Mesothelial cell of epicardium (in vitro differentiated cells): ENCODE results near the gene GSG1L2. TPM values are rescaled to one million over a fixed set of nuclear protein-coding genes. Genes with fewer than 3 reads are reported as not detected.
A peak's percentile ranks its signal among the peaks of the same experiment; 100 is the strongest.

Experiments used
- DNase-seq, 2 experiments: peaks; one replicate each; pipeline ENCODE4 v3.0.0; 2021; ENCODE audit warnings: low spot score in 2 of 2; ENCODE audit not compliant: unreplicated experiment in 2 of 2
- H3K27ac Mint-ChIP-seq: 2 replicates; pipeline ENCODE4 v1.8.0; 2021; ENCODE audit warnings: mixed read lengths
- H3K27me3 Mint-ChIP-seq: 2 replicates; pipeline ENCODE4 v1.8.0; 2021; ENCODE audit warnings: low read depth, mixed read lengths
- H3K36me3 Mint-ChIP-seq: 2 replicates; pipeline ENCODE4 v1.8.0; 2021; ENCODE audit warnings: mixed read lengths
- H3K4me1 Mint-ChIP-seq: 2 replicates; pipeline ENCODE4 v1.8.0; 2021; ENCODE audit warnings: mixed read lengths
- H3K4me3 Mint-ChIP-seq: 2 replicates; pipeline ENCODE4 v1.8.0; 2021; ENCODE audit warnings: mild to moderate bottlenecking, moderate library complexity, mixed read lengths
- H3K9me3 Mint-ChIP-seq: 2 replicates; pipeline ENCODE4 v1.8.0; 2021; ENCODE audit warnings: mixed read lengths
- total RNA-seq: library from RNA; stranded (reverse); gene quantifications from 3 replicates; pipeline ENCODE4 v1.2.1, GENCODE V29; 2021
- TF ChIP-seq, protein P1 (sequence below): fragments of 200-600 bp; sonication (generic); IDR thresholded peaks from one replicate; pipeline ENCODE4 v1.5.0; 2021; ENCODE audit warnings: antibody characterized with exemption; ENCODE audit not compliant: unreplicated experiment

GSG1L2 gene
- total RNA-seq, 1 donor from 2014 or later = not detected

DNA sequence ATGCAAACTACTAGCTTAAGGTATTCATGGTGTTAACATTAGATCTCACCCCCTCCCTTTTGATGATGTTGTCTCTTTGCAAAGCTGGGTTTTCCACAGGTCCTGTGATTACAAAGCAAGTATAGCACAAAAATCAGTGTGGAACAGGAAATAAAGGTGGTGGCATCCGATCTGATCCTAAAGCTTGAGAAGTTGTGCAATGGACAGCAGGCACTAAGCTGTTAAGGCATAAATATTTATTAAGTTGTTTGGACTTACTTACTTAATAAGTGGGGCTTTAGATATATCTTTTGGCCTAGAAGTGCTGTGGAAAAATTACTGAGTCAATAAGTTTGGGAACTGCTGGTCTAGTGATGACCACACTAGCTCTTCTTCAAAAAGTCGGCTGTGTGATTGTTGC, 8.8 kb upstream of the GSG1L2 start:
- no peaks in the 10 kb centered on the region for H3K9me3 Mint-ChIP-seq
- H3K4me1 Mint-ChIP-seq = peaks cover 25% of the 10 kb centered on the region

GRCh38 chr17:9829343-9829742, 7.5 kb upstream of the GSG1L2 start:
- no peak overlapping the region for H3K4me3 Mint-ChIP-seq
- H3K4me1 Mint-ChIP-seq = peaks cover 25% of the 10 kb centered on the region
- no peaks in the 10 kb centered on the region for H3K9me3 Mint-ChIP-seq
- TF ChIP-seq, protein P1, sequence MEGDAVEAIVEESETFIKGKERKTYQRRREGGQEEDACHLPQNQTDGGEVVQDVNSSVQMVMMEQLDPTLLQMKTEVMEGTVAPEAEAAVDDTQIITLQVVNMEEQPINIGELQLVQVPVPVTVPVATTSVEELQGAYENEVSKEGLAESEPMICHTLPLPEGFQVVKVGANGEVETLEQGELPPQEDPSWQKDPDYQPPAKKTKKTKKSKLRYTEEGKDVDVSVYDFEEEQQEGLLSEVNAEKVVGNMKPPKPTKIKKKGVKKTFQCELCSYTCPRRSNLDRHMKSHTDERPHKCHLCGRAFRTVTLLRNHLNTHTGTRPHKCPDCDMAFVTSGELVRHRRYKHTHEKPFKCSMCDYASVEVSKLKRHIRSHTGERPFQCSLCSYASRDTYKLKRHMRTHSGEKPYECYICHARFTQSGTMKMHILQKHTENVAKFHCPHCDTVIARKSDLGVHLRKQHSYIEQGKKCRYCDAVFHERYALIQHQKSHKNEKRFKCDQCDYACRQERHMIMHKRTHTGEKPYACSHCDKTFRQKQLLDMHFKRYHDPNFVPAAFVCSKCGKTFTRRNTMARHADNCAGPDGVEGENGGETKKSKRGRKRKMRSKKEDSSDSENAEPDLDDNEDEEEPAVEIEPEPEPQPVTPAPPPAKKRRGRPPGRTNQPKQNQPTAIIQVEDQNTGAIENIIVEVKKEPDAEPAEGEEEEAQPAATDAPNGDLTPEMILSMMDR = no peak
- no peaks in the 10 kb centered on the region for H3K27me3 Mint-ChIP-seq
- H3K36me3 Mint-ChIP-seq = no peaks in the 10 kb centered on the region
- H3K27ac Mint-ChIP-seq = no peak overlapping the region
- DNase-seq = no peak

More for the DNA sequence above, 8.8 kb upstream of the GSG1L2 start:
- no peak overlapping the region for H3K4me3 Mint-ChIP-seq
- no peaks in the 10 kb centered on the region for H3K36me3 Mint-ChIP-seq
- DNase-seq = no peak
- no peaks in the 10 kb centered on the region for H3K27me3 Mint-ChIP-seq
- TF ChIP-seq, protein P1 = no peak
- no peak overlapping the region for H3K27ac Mint-ChIP-seq

GRCh38 chr17:9828296-9829295, 6.7 kb upstream of the GSG1L2 start:
- DNase-seq = no peak
- H3K4me3 Mint-ChIP-seq = no peak overlapping the region

DNA sequence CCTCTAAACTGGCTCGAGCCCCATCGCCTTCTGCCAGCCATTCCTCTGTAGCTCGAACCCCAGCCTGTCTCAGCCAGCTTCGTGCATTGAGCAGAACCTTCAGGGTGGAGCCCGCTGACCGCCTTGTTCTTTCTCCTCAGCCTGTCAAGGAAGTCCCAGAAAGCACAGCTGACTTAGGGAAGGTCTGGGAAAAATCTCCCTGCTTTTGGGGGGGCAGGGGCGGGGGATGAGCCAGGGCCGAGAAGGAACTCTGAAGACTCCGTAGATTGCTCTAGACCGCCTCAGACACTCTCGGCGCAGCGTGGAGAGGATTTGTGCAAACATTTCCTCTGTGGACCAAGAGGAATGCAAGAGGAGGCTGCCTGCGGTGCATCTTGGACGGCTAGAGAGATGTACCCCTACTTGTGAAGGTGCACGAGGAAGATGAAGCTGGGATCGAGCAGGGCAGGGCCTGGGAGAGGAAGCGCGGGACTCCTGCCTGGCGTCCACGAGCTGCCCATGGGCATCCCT, 3.8 kb upstream of the GSG1L2 start, which contains the start of gene GLP2R:
Gene GLP2R, plus strand, starts transcription at position 284 of the 510 bp plus-strand sequence. Its CDS starts 140 bp downstream, at position 424.
- Mint-ChIP-seq H3K27ac (peak within 1 kb of the TSS; percentile 81), H3K9me3 (no peaks in the 10 kb centered on the region), H3K4me3 (peak within 1 kb of the TSS; percentile 45), H3K36me3 (no peaks in the 10 kb centered on the region), H3K27me3 (no peaks in the 10 kb centered on the region), H3K4me1 (peaks cover 28% of the 10 kb centered on the region)
- TF ChIP-seq, protein P1 = no peak
- no peak for DNase-seq

More at GRCh38 chr17:9828296-9829295, 6.7 kb upstream of the GSG1L2 start:
- Mint-ChIP-seq H3K9me3 (no peaks in the 10 kb centered on the region), H3K4me1 (peaks cover 25% of the 10 kb centered on the region), H3K27me3 (no peaks in the 10 kb centered on the region), H3K27ac (peak overlapping the region; percentile 85), H3K36me3 (no peaks in the 10 kb centered on the region)
- TF ChIP-seq, protein P1 = no peak

DNA sequence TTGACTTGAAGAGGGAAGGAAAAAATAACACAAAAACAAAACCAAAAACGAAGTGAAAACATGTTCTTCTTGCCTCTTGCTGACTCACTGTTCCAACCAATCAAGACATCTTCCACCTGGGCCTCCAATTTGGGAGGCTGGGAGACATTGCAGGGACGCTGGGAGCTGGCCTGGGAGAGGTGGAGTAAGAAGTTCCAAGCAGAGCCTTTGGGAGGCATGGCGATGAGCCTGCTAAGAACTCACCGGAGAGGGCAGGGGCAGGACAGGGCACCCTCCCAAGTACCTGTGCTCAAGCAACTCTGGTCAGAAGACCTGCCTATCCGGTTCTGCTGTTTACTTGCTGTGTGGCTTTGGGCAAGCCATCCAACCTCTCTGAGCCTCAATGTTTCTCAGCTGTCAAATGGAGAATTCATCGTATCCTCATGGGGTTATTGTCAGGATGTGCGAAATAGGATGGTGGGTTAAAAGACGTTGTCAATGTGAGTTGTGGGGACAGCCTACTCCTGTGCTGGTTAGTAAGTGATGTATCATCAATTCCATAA, 3.0 kb upstream of the GSG1L2 start:
- DNase-seq = no peak
- H3K27ac Mint-ChIP-seq = no peak overlapping the region
- no peaks in the 10 kb centered on the region for H3K9me3 Mint-ChIP-seq
- H3K4me3 Mint-ChIP-seq = no peak overlapping the region
- peaks cover 23% of the 10 kb centered on the region for H3K4me1 Mint-ChIP-seq
- no peaks in the 10 kb centered on the region for H3K36me3 Mint-ChIP-seq
- H3K27me3 Mint-ChIP-seq = no peaks in the 10 kb centered on the region
- TF ChIP-seq, protein P1 = no peak
